Neural progenitor cell (in vitro differentiated cells): ENCODE data around the gene NDFIP1. TPM values are rescaled to one million over a fixed set of nuclear protein-coding genes. Genes with fewer than 3 reads are reported as not detected.

ENCODE experiments used
- DNase-seq: peaks from one replicate; pipeline ENCODE4 v3.0.0-alpha.2; 2016; ENCODE audit warnings: low spot score
- H2AFZ ChIP-seq: fragments of 200-600 bp; sonication (generic); replicated peaks from 2 replicates; pipeline ENCODE4 v1.6.1; 2016; ENCODE audit warnings: antibody characterized with exemption
- H3F3A ChIP-seq: fragments of 200-600 bp; sonication (generic); 2 replicates; pipeline ENCODE4 v1.6.1; 2016; ENCODE audit warnings: antibody characterized with exemption, low read depth
- H3K27ac ChIP-seq: fragments of 200-600 bp; sonication (generic); 2 replicates; pipeline ENCODE4 v1.5.1; 2016; ENCODE audit warnings: mild to moderate bottlenecking
- H3K27me3 ChIP-seq: fragments of 200-600 bp; sonication (generic); 2 replicates; pipeline ENCODE4 v1.6.1; 2016; ENCODE audit warnings: mild to moderate bottlenecking, moderate library complexity
- H3K36me3 ChIP-seq: fragments of 200-600 bp; sonication (generic); 2 replicates; pipeline ENCODE4 v1.5.1; 2016
- H3K4me1 ChIP-seq: fragments of 200-600 bp; sonication (generic); 2 replicates; pipeline ENCODE4 v1.6.1; 2016; ENCODE audit warnings: mixed run types
- H3K4me2 ChIP-seq: fragments of 200-600 bp; sonication (generic); 2 replicates; pipeline ENCODE4 v1.6.1; 2016
- H3K4me3 ChIP-seq: fragments of 200-600 bp; sonication (generic); 2 replicates; pipeline ENCODE4 v1.5.1; 2016
- H3K79me2 ChIP-seq: fragments of 200-600 bp; sonication (generic); 2 replicates; pipeline ENCODE4 v1.6.1; 2016; ENCODE audit warnings: low read depth
- H3K9ac ChIP-seq: fragments of 200-600 bp; sonication (generic); 2 replicates; pipeline ENCODE4 v1.6.1; 2016
- H3K9me3 ChIP-seq: fragments of 200-600 bp; sonication (generic); 2 replicates; pipeline ENCODE4 v1.5.1; 2016; ENCODE audit warnings: low read depth
- H4K20me1 ChIP-seq: fragments of 200-600 bp; sonication (generic); 2 replicates; pipeline ENCODE4 v1.6.1; 2016; ENCODE audit warnings: low read depth
- H3K27ac Mint-ChIP-seq: 3 replicates; pipeline ENCODE4 v1.8.0; 2021; ENCODE audit warnings: mixed read lengths
- H3K27me3 Mint-ChIP-seq: 2 replicates; pipeline ENCODE4 v1.8.0; 2022; ENCODE audit warnings: low read depth, mild to moderate bottlenecking, inconsistent platforms, moderate library complexity, mixed read lengths; ENCODE audit not compliant: insufficient read depth
- H3K36me3 Mint-ChIP-seq: 3 replicates; pipeline ENCODE4 v1.8.0; 2021; ENCODE audit warnings: mixed read lengths
- H3K4me1 Mint-ChIP-seq: 3 replicates; pipeline ENCODE4 v1.8.0; 2021; ENCODE audit warnings: mixed read lengths
- H3K4me3 Mint-ChIP-seq: 3 replicates; pipeline ENCODE4 v1.8.0; 2021; ENCODE audit warnings: mild to moderate bottlenecking, moderate library complexity, mixed read lengths
- H3K9me3 Mint-ChIP-seq: 3 replicates; pipeline ENCODE4 v1.8.0; 2020; ENCODE audit warnings: mixed read lengths
- CTCF ChIP-seq: fragments of 200-600 bp; sonication (generic); IDR thresholded peaks from 2 replicates; pipeline ENCODE4 v1.5.1; 2017; ENCODE audit warnings: antibody characterized with exemption, mild to moderate bottlenecking
- EZH2 ChIP-seq: fragments of 200-600 bp; sonication (generic); IDR thresholded peaks from 2 replicates; pipeline ENCODE4 v1.6.1; 2017; ENCODE audit warnings: antibody characterized with exemption, mild to moderate bottlenecking, moderate library complexity
- EZH2phosphoT487 ChIP-seq: fragments of 200-600 bp; sonication (generic); IDR thresholded peaks from 2 replicates; pipeline ENCODE4 v1.6.1; 2017; ENCODE audit warnings: antibody characterized with exemption
- total RNA-seq: library from RNA; depleted of rRNA; stranded (reverse); fragments of >200 nt; gene quantifications from 2 replicates; pipeline ENCODE4 v1.2.3, GENCODE V29; 2015; ENCODE audit warnings: low replicate concordance

Gene NDFIP1
- total RNA-seq, 1 donor from 2014 or later, result 39.4 TPM

- TF ChIP-seq CTCF (no peak), EZH2phosphoT487 (no peak), EZH2 (no peak)
- Mint-ChIP-seq H3K9me3 (peaks cover 2% of the 10 kb centered on the region), H3K36me3 (no peaks in the 10 kb centered on the region), H3K27me3 (no peaks in the 10 kb centered on the region), H3K27ac (no peak overlapping the region), H3K4me1 (no peaks in the 10 kb centered on the region), H3K4me3 (no peak overlapping the region)
- Histone ChIP-seq H3K27ac (no peak overlapping the region), H3F3A (peaks cover 11% of the 10 kb centered on the region), H3K27me3 (no peaks in the 10 kb centered on the region), H3K79me2 (no peaks in the 10 kb centered on the region), H2AFZ (no peak overlapping the region), H3K9ac (no peak overlapping the region), H3K4me2 (peak overlapping the region; percentile 2), H3K4me3 (no peak overlapping the region), H3K4me1 (peaks cover 11% of the 10 kb centered on the region), H3K9me3 (no peaks in the 10 kb centered on the region), H3K36me3 (no peaks in the 10 kb centered on the region), H4K20me1 (no peaks in the 10 kb centered on the region)
- no peak for DNase-seq
Measured at GRCh38 chr5:142082182-142082781, 26.3 kb upstream of the NDFIP1 start.

- Mint-ChIP-seq H3K4me3 (no peak overlapping the region), H3K9me3 (no peaks in the 10 kb centered on the region), H3K4me1 (peaks cover 13% of the 10 kb centered on the region), H3K27me3 (peaks cover 3% of the 10 kb centered on the region), H3K36me3 (no peaks in the 10 kb centered on the region), H3K27ac (no peak overlapping the region)
- TF ChIP-seq EZH2, result no peak
- no peak for TF ChIP-seq EZH2phosphoT487
- TF ChIP-seq CTCF, result no peak
- Histone ChIP-seq H3F3A (peaks cover 11% of the 10 kb centered on the region), H3K4me3 (no peak overlapping the region), H3K79me2 (no peaks in the 10 kb centered on the region), H3K36me3 (no peaks in the 10 kb centered on the region), H3K27ac (no peak overlapping the region), H2AFZ (no peak overlapping the region), H3K4me1 (peaks cover 12% of the 10 kb centered on the region), H3K27me3 (no peaks in the 10 kb centered on the region), H4K20me1 (no peaks in the 10 kb centered on the region), H3K4me2 (no peak overlapping the region), H3K9ac (no peak overlapping the region), H3K9me3 (no peaks in the 10 kb centered on the region)
- DNase-seq, result no peak
Measured at GRCh38 chr5:142086229-142086628, 22.4 kb upstream of the NDFIP1 start.

- Histone ChIP-seq H3K9ac (no peak overlapping the region), H3K9me3 (no peaks in the 10 kb centered on the region), H3K27ac (no peak overlapping the region), H4K20me1 (no peaks in the 10 kb centered on the region), H3K79me2 (no peaks in the 10 kb centered on the region), H3F3A (peaks cover 9% of the 10 kb centered on the region), H3K4me3 (no peak overlapping the region), H3K36me3 (no peaks in the 10 kb centered on the region), H3K27me3 (no peaks in the 10 kb centered on the region), H3K4me1 (peaks cover 11% of the 10 kb centered on the region), H3K4me2 (no peak overlapping the region), H2AFZ (no peak overlapping the region)
- TF ChIP-seq EZH2phosphoT487 (no peak), CTCF (no peak), EZH2 (no peak)
- Mint-ChIP-seq H3K4me1 (peaks cover 13% of the 10 kb centered on the region), H3K27me3 (peaks cover 3% of the 10 kb centered on the region), H3K9me3 (no peaks in the 10 kb centered on the region), H3K36me3 (no peaks in the 10 kb centered on the region), H3K4me3 (no peak overlapping the region), H3K27ac (no peak overlapping the region)
- DNase-seq, result no peak
Measured at GRCh38 chr5:142086679-142087078, 21.9 kb upstream of the NDFIP1 start.
